ENCODE results near the gene KIAA2012.

The KIAA2012 gene

DNA sequence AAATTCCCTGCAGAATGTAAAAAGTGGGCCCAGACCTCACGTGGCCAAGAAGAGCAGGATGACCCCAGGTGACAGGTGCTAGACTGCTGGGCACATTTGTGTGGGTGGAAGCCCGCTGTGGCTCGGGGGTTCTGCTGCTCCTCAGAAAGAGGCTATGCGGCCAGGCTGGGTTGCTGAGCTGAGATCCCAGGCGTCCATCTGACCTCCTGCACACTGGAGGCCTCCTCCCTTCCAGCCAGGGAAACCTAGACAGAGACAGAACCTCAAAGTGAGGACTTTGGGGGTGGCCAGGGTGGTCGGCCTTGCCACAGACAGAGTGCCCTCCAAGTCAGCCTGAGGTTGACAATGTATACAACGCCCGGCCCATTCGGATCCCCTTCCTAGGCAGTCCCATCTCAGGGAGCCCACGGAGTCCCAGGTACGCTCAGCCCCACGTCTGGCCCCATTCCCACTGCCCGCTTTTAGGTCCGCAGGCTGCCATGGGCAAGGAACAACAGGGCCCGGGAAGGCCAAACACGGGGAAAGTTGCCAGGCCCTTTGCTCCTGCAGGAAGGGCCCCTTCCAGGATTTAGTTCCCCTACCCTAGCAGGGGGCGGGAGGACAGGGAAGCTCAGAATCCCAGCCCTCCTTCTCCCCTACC is 75.6 kb downstream of the KIAA2012 start:
- DNase-seq (ENCODE audit: low read depth in 2 of 3, low spot score in 1 of 3) = no peak

DNA sequence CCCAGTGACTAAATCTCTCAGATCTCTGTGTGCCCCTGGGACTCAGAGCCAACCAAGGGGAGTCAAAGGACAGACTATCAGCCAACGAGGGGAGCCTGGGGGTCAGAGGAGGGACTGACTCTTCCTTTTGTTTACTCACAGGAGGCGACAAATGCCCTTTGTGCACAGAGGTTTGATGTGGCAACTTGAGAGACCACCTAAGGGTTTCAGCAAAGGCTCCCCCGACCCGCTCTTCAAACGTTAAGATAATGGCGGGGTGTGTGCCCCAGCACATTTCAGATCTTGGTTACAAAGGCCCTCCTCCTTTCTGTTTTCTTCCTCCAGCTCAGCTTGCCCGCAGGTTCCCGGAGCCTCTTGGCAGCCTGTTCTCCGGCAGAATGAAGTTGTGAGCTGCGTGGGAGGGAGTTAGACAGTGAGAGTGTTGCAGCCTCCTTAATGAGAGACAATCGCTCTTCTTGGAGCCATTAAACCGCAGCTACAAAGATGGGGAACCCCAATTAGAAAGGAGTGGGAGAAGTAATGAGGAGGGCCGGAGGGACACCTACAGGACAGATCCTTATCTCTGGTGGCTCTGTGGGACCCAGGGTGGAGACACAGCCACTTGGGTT is 76.2 kb downstream of the KIAA2012 start:
- no peak for DNase-seq (ENCODE audit: low read depth in 2 of 3, low spot score in 1 of 3)

DNA sequence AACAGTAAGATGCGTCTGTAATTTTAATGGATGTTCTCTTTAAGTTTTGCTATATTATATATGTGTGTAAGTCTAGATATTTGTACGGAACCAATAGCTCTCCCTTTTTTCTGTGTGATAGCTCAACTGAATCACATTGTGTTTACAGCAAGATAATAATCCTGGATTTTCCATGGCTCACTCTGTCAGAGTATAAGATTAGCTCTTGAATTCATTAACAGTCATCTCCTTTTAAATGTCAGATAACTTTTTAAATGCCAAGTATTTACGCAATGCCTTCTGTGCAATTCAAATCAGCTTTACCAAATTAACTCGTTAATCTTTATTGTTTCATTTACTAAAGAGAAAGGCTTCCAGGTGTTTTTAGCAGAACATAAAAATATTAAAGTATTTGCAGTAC is 76.9 kb downstream of the KIAA2012 start:
- no peak for DNase-seq (ENCODE audit: low read depth in 2 of 3, low spot score in 1 of 3)

DNA sequence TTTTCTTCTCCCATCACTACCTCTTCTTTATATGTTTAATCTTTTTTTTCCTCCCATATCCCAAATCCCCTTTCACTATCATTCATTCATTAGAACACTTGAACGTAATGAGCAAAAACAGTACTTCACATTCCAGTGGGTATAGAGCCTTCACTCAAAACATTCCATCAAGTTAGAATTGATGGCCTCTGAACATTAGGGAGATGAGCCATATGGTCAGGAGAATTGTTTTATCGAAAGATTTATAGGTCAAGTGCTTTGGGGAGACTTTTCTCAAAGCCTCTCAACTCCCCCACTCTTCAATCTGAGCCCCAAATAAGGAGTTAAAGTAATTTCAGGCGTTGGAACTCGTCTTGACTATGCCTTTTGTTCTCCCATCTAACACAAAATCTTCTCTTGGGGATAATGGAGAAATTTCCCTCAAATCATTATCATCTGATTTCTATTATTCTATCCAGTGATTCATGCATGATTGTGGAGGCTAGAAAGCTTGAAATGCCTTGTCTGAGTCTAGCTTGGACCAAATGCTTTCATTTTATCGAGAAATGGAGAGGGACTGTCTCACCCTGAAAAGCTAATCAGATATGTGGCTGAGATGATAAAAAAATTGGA is 79.2 kb downstream of the KIAA2012 start:
- no peak for DNase-seq (ENCODE audit: low read depth in 2 of 3, low spot score in 1 of 3)

DNA sequence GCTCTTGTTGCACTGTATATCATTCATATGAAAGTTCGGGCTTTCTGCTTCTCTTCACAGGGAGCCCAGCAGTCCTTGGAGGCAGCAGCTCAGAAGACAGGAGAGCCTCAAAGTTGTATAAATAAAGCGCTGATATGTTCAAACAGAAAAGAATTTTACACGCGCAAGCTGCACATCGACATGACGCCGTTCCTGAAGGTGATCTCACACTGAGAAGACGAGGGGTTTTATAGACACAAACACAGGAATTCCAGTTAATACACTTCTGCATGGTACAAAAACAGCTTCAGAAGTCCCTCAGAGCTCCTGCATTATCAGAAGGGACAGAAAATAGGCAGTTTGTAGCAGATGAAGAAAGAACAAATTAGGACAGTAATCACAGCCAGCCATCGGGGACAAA is 81.6 kb downstream of the KIAA2012 start:
- no peak for DNase-seq (ENCODE audit: low read depth in 2 of 3, low spot score in 1 of 3)

DNA sequence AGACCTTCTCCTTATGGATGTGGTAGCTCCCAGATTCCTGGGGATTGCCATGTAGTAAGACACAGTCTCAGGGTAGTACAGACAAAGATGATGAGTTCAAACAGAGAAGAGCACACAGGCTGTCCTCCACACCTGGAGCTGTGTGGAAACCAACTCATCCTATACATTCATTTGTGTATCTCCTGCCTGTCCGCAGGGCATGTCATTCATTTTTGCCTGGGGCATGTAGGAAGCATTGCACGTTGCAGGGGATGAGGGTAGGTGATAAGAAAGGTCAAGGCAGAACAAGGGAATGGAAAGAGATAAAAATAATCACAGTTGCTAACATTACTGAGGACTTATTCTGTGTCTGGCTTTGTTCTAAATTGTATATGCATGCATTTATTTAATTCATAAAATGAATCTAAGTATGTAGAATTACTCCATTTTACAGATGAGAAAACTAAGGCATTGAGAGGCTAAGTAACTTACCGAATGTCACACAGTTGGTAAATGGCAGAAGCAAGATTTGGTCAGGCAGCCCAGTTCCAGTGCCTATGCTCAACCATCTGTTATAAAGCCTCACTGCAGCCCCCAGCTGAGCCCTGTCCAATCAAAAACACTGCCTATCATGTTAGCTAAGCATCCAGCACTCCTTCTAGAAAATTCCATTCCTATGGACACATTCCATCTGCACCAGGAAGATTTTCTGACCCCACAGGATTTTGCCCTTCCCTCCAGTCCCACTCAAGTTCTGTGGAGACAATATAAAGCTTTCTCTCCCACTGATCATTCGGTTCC is 84.3 kb downstream of the KIAA2012 start:
- no peak for DNase-seq (ENCODE audit: low read depth in 2 of 3, low spot score in 1 of 3)

DNA sequence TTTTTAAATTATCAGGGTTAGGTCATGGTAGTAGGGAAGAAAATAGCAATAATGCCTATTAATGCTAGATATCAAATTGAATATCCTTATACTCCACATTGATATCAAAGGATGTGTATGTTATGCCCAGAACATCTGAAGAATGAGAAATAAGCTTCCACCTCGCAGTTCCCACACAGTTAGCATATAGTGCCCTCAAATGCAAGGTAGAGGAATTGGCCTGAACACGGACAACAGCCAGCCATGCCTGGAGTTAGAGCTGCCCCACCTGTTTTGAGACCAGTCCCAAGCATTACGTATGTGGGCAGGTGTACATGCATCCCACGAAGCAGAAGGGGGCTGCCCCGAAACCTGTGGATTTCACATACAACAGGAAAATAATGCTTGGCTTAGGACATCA is 85.7 kb downstream of the KIAA2012 start:
- no peak for DNase-seq (ENCODE audit: low read depth in 2 of 3, low spot score in 1 of 3)

DNA sequence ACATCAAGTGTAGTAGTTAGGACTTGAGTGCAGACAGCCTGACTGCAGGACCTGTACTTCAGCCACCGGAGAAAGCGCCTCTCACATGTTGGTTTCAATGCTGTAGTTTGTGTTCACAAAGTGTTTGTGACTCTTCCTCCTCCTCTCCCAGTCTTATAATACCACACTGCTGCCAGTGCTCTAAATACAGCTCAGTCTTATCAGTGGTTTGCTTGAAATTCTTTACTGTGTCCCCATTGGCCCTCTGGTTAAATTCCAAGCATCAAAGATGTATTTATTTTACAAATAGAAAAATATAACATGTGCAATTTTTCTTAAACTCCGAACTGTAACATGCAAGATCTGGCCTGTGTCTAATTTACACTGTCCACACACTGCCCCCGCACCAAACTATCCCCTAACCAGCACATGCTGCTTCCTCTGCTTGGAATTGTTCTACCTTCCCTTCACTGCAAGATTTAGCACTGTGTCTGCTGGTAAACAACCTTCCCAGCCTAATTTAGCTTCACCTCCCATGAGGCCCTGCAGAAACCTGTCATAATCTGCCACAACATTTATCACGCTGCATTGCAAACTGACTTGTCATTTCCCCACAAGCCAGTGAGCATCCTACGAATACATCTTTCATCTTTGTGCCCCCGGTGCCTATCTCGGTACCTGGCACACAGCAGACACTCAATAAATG is 88.2 kb downstream of the KIAA2012 start:
- DNase-seq (ENCODE audit: low read depth in 2 of 3, low spot score in 1 of 3) = no peak

DNA sequence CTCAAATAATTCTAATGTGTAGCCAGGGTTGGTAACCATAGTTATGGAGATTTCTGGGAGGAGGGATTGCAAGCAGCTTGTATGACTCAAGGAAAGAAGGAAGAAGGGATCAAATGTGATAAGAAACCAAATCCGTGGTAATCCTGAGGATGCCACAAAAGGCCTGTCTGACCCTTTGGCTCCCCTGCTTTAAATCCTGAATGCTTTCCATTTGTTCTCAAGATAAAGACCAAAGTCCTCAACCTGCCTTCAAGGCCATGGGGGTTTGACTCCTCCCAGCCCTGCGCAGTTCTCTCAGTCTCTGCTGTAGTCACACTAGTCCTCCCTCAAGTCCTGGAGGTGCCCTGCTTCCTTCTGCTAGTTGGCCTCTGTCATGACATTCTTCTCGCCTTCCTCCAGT is 91.4 kb downstream of the KIAA2012 start:
- DNase-seq (ENCODE audit: low read depth in 2 of 3, low spot score in 1 of 3) = no peak

DNA sequence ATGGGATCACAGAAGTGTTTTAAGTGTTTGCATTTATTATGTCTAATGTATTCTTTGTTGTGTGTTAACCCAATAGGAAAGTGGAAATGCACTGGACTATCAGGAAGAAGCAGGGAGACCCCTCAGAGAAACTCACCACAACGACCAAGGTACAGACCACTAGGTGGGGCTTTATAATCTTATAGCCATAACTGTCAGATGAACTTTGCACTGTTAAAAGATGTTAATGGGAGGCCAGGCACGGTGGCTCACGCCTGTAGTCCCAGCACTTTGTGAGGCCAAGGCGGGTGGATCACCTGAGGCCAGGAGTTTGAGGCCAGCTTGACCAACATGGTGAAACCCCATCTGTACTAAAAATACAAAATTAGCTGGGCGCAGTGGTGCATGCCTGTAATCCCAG is 92.2 kb downstream of the KIAA2012 start:
- no peak for DNase-seq (ENCODE audit: low read depth in 2 of 3, low spot score in 1 of 3)

DNA sequence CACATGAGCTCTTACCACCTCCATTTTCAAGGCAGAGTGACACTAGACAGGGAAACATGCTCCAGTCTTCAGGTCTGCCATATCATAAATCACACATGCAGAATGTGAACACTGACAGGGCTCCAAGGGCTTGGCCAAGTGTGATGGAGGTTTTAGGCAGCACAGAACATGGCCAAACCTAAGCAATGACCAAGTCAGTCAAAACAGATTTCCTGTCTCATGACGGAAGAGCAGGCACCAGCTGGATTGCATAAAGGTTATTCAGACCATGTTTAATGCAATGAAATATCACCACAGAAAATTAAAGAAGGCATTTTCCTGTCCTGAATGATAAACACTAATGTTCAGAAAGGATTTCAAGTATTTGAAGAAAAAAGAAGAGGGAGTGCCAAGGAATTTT is 92.9 kb downstream of the KIAA2012 start:
- DNase-seq (ENCODE audit: low read depth in 2 of 3, low spot score in 1 of 3) = no peak

DNA sequence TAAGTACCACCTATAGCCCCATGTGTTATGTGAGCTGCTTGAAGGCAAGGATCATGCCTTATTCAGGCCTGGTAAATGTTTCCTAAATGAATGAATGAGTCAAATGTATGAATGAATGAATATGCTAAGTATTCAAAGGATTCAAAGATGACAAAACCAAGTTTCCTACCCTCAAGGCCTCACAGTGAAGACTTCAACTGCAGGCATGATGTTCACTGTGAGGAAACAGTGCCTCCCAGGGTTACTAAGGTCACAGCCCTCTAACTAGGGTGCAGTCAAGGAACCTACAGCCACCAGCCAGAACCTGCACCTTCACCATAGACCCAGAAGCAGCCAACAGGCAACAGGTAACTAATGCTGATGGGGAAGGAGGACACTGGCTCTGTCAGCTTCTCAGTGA is 96.1 kb downstream of the KIAA2012 start:
- DNase-seq (ENCODE audit: low read depth in 2 of 3, low spot score in 1 of 3) = no peak

DNA sequence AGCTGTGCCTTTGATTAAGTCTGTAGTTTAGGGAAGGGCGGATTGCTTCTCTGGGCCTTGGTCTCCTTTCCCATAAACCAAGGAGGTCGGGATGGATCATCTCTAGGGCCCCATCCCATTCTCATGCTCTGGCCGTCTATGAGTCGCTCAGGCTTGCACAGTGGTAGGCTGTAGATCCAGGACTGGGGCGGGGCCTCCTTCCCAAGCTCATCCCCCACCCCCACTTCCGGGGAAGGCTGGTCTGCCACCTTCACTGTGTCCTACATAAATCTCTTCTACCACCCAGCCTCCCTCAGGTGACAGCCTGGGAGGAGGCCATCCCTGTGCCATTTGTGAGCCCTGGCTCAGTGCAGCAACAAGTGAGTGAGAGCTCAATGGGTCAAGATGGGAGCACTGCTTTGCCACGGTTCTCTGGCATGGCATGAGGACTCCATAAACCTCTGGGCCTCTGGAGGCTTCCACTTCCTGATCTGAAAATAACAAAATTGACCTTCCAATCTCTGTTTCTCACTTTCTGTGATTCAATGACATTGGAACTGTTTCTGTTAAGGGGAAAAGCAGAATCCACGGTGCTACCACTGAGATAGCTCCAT is 96.9 kb downstream of the KIAA2012 start:
- no peak for DNase-seq (ENCODE audit: low read depth in 2 of 3, low spot score in 1 of 3)

DNA sequence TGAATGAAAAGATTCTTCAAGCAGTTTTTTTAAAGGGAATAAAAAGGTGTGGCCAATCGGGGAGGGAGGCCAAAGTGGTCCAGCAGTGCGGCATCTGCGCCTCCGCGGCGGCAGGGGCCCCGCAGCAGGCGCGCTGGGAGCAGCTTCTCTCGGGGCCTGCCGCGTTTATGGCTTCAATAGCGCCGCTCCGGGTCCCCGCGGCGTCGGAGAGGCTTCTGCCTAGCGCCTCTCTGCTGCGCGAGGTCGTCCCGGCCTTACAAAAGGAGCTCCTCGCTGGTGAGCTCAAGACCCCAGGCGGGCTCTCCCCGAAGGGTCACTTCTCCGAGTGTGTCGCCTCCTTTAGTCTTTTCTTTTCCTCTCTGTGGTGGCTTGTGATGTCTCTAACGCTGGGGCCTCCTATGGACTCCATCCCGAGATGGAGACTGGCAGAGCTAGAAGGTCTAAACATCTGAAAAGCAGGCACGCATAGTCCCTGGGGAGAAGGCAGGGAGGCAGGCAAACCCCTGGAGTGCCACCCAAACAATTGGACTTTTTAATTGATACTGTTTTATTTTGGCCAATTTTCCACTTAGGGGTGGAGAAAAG is 98.3 kb downstream of the KIAA2012 start:
- no peak for DNase-seq (ENCODE audit: low read depth in 2 of 3, low spot score in 1 of 3)

DNA sequence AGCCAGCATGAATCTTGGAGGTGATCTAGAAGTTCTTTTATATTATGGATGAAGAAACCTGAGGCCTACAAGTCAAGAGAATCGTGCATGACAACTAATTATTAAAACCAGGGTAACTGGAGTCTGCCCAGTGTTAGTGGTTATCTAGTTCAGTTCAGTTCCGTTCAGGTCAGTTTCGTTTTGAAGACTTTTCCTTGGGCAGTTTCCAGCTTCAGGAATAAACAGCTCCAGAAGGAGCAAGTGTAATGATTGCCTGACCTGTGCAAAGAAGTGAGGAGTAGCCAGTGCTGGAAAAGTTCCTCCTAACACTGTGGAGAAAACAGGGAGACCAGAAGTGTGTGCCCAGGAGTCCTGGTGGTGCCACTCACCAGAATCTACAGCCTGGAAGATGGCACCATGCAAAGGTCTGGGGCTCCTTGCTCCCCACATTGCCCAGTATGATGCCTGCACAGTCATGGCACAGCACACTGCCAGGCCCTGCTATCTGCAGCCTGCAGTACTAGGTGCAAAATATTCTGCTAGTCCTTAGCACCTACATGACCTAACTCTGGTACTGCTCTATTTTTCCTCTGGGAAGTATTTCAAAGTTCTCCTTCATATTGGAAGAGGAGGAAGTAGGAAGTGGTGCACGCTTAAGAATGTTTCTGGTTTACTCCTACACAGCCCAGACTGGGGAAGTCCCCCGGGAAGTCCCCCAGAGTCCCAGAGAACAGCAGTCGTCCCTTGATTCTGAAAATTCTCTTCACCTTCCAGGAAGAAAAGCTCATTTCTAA is 99.6 kb downstream of the KIAA2012 start:
- peak in 2 of 3 donors; percentile 48 to 58 for DNase-seq (ENCODE audit: low read depth in 2 of 3, low spot score in 1 of 3)

DNA sequence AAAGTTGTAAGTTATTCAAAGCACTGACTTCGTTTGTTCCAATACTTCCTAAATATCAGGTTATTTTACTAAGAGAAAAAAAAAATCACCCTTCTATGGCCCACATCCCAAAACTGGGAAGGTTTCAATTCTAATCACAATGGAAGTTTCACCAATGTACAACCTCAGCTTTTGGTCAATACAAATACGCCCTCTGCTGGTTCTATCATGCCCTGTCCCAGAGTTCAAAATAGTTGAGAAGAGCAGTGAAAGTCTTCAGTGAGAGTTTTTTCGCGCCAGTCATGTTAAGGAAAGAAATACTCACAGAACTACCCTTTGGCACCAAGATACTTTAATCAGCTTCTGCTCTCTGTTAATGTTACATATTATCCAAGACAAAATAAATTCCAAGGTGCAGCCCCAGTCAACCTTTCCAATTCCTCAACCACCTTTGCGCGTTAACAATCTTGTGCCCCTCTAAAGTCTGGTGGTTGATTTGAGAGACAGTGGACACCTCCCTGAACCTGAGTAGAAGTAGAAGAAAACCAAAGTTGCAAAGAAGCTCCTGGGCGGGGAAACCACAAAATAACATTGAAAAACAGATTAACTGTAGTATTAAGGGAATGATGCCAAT is 105.4 kb downstream of the KIAA2012 start:
- peak in 2 of 3 donors; percentile 37 to 67 for DNase-seq (ENCODE audit: low read depth in 2 of 3, low spot score in 1 of 3)

DNA sequence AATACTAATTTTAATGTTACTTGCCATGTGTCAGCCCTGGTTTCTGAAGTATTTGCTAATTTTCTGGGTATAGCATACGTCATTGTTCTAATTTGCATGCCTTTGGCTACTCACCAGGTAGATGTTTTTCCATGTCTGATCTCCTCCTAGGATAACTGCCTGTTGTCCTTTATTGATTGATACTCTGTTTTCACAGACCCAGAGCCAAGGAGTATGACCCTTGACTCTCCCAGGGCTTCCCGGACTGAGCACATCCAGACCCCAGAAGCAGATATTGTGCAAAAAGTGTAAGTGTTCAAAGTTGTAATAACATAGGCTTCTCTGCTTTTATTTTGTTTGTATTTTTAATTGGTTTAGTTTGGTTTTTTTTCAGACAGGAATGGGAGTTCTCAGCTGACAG is 111.5 kb downstream of the KIAA2012 start:
- DNase-seq (ENCODE audit: low read depth in 2 of 3, low spot score in 1 of 3) = no peak

DNA sequence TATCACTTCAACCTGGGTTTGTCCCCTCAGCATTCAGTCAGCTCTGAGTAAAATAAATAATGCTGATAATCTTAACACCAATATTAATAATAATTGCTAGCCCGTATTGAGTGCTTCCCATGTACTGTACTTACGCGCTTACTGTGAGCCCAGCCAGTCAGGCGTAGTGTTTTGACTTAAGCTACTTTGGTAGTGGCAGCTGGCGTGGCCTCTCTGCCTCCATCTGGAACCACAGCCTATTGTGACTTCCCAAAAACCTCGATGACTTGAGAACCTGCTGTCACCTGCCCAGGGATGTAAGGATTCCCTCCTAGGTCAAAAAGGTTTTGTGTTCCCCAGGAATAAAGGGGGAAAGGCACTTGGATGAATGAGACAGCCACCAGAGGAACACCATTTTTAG is 112.1 kb downstream of the KIAA2012 start:
- no peak for DNase-seq (ENCODE audit: low read depth in 2 of 3, low spot score in 1 of 3)

DNA sequence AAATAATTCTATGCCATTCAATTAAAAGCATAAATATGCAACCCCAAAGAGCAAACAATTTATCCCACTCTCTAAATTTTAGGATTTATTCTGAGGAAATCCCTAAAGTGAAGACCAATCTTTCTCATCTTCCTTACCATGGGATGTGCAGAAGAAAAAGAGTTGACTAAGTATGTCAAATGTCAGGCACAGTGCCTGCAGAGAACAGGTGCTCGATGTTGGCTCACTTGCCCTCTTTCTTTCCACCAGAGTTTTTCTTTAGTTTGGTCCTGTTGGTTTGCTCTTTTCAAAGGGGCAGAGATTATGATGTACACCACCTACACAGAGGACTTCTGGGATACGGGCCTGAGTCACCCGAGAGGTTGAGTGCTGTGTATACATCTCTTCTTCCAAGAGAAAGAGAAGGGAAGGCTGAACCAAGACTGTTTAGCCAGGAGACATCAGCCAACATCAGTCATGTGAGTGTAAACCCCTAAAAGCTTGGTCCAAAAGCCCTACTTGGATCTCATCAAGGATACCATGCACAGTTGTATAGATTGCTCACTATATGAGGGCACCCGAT is 113.7 kb downstream of the KIAA2012 start:
- DNase-seq (ENCODE audit: low read depth in 2 of 3, low spot score in 1 of 3) = no peak

All from stimulated activated CD4-positive, alpha-beta T cell treated with anti-CD3 and anti-CD28 coated beads, Interleukin-12 subunit alpha, Interleukin-12 subunit beta, amount 100 ng/mL, for 48 hours (primary cell).